PC-9 (cell line): ENCODE results near the gene HSP90AB1. TPM values are rescaled to one million over a fixed set of nuclear protein-coding genes. Genes with fewer than 3 reads are reported as not detected.

Experiments
- BruUV-seq: library from RNA; stranded (reverse); fragments of 400-500 nt; replicated peaks from 2 replicates; lab custom pipeline; 2021; lab: Mats Ljungman, UMichigan
- CTCF ChIA-PET: fragments of 300-600 bp; sonication (Branson Sonifier 250); formaldehyde crosslinking; loops from one replicate; lab custom pipeline; 2022; ENCODE audit warnings: antibody characterized with exemption; lab: Charles Lee
- POLR2A ChIA-PET: fragments of 300-600 bp; sonication (Branson Sonifier 250); formaldehyde crosslinking; loops from one replicate; lab custom pipeline; 2022; ENCODE audit warnings: antibody characterized with exemption; ENCODE audit not compliant: unreplicated experiment; lab: Charles Lee
- DNase-seq, 2 experiments: peaks; one replicate each; pipeline versions ENCODE4 v3.0.0 to v3.0.0-alpha.2; 2015 to 2022; ENCODE audit warnings: mixed read lengths in 1 of 2
- H2AFZ ChIP-seq: fragments of 200-600 bp; sonication (generic); 2 replicates; pipeline ENCODE4 v1.8.1; 2017; ENCODE audit warnings: antibody characterized with exemption
- H3F3A ChIP-seq: fragments of 200-600 bp; sonication (generic); 2 replicates; pipeline ENCODE4 v1.8.1; 2017; ENCODE audit warnings: antibody characterized with exemption, mild to moderate bottlenecking, low read depth; ENCODE audit not compliant: insufficient read depth
- H3K27ac ChIP-seq: fragments of 200-600 bp; sonication (generic); 2 replicates; pipeline ENCODE4 v1.6.1; 2016; ENCODE audit warnings: mixed run types
- H3K27me3 ChIP-seq: fragments of 200-600 bp; sonication (generic); 2 replicates; pipeline ENCODE4 v1.6.1; 2016; ENCODE audit warnings: low read depth, mixed run types; ENCODE audit not compliant: insufficient read depth
- H3K36me3 ChIP-seq: fragments of 200-600 bp; sonication (generic); 2 replicates; pipeline ENCODE4 v1.6.1; 2016; ENCODE audit warnings: low read depth, mixed run types
- H3K4me1 ChIP-seq: fragments of 200-600 bp; sonication (generic); replicated peaks from 2 replicates; pipeline ENCODE4 v1.6.1; 2016; ENCODE audit warnings: mixed run types; ENCODE audit not compliant: insufficient read depth
- H3K4me2 ChIP-seq: fragments of 200-600 bp; sonication (generic); 2 replicates; pipeline ENCODE4 v1.6.1; 2017; ENCODE audit warnings: mixed run types
- H3K4me3 ChIP-seq: fragments of 200-600 bp; sonication (generic); 2 replicates; pipeline ENCODE4 v1.6.1; 2016; ENCODE audit warnings: mixed run types
- H3K79me2 ChIP-seq: fragments of 200-600 bp; sonication (generic); 2 replicates; pipeline ENCODE4 v1.6.1; 2017; ENCODE audit warnings: low read depth, mixed run types
- H3K9me2 ChIP-seq: fragments of 200-600 bp; sonication (generic); 2 replicates; pipeline ENCODE4 v1.8.1; 2017; ENCODE audit warnings: mild to moderate bottlenecking; ENCODE audit not compliant: insufficient read depth
- H3K9me3 ChIP-seq: fragments of 200-600 bp; sonication (generic); 2 replicates; pipeline ENCODE4 v1.8.1; 2016; ENCODE audit warnings: low read depth; ENCODE audit not compliant: insufficient read depth
- H4K20me1 ChIP-seq: fragments of 200-600 bp; sonication (generic); 2 replicates; pipeline ENCODE4 v1.8.1; 2017; ENCODE audit not compliant: insufficient read depth
- EZH2 ChIP-seq: fragments of 200-600 bp; sonication (generic); IDR thresholded peaks from 2 replicates; pipeline ENCODE4 v1.8.0; 2017; ENCODE audit warnings: antibody characterized with exemption, low read depth
- intact Hi-C: fragments of 100-400 bp; cut with micrococcal nuclease; formaldehyde crosslinking; loops from one replicate; pipeline ENCODE4 v1.10.0; 2022; ENCODE audit not compliant: unreplicated experiment
- total RNA-seq: library from RNA; stranded (reverse); gene quantifications from 2 replicates; pipeline ENCODE4 v1.2.3, GENCODE V29; 2021
- TF ChIP-seq, protein P1 (sequence below): fragments of 200-600 bp; sonication (generic); conservative IDR thresholded peaks from 2 replicates; pipeline ENCODE4 v1.6.1; 2017; ENCODE audit warnings: mixed run types, antibody characterized with exemption, mild to moderate bottlenecking, moderate library complexity

Gene HSP90AB1
- total RNA-seq, 1 experiment from 2014 or later: 1,136 TPM

DNA sequence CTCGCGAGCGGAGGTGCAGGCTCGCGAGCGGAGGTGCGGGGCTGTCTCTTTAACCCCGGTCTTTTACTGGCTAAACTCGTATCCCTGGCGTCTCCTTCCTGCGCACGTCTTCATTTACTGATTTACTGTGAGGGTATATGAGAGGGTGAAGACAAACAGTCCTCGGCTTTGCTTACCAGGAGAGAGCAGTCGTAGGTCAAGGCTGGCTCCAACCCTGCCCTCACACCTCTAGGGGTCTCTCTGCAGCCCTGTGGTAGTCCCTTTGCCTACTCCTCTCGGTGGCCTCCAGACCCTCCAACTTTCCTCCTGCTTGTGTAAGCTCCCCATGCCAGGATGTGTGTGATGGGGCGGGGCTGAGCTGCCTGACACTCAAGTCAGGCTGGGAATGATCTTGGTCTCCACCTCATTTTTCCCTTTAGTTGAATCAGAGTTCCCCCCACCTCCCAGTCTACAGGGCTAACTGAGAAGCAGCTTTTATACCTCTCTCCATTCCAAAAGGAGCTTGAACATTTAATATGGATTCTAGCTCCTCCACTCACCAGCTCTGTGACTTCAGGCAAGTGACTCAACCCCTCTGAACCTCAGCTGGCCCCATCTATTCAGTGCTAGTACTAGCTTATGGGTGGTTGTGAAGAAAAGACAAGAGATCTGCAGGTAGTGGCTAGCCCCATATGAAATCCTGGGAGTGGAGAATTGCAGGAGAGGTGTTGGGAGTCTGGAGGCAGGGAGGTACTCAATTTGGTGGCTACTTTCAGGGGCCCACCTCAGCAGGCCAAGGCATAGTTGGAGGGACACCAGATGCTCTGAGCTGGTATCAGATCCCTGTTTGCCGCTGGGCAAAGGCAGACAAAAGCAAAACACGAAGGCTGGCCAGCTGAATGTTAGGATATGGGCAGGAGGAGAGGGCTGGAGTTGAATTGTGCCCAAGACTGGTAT lies 22.6 kb upstream of the HSP90AB1 start:
- TSS peak; percentile 25 for BruUV-seq
- ChIA-PET CTCF (interaction anchor here (0.6 to 2.1 kb wide), 5 partner anchors 10 to 406 kb away, joined by 3 to 10 read pairs (median 4); no protein-coding TSS in a partner anchor), POLR2A (interaction anchor here (0.7 kb wide), 1 partner anchor 208 kb away, joined by 6 read pairs; no protein-coding TSS in a partner anchor)
- H3K4me1 ChIP-seq: peaks cover 21% of the 10 kb centered on the region
- H3K9me2 ChIP-seq: no peaks in the 10 kb centered on the region
- H3K9me3 ChIP-seq: no peaks in the 10 kb centered on the region
- no peak for DNase-seq
- peaks cover 17% of the 10 kb centered on the region for H3K79me2 ChIP-seq
- peaks cover 3% of the 10 kb centered on the region; the same call in 1 of the 2 replicates for H4K20me1 ChIP-seq
- peak overlapping the region; percentile 57 for H3K4me3 ChIP-seq
- no peaks in the 10 kb centered on the region for H3K36me3 ChIP-seq
- peak overlapping the region; percentile 87 for H3K4me2 ChIP-seq
- peak overlapping the region; percentile 75 for H2AFZ ChIP-seq
- intact Hi-C loops: loop anchor here (1.0 kb wide), 1 partner anchor 10 kb away; no protein-coding TSS in a partner anchor
- no peak overlapping the region for H3K27ac ChIP-seq
- H3K27me3 ChIP-seq: no peaks in the 10 kb centered on the region
- peaks cover 19% of the 10 kb centered on the region; the same call in 1 of the 2 replicates for H3F3A ChIP-seq
- no peak for TF ChIP-seq EZH2
- TF ChIP-seq, protein P1, sequence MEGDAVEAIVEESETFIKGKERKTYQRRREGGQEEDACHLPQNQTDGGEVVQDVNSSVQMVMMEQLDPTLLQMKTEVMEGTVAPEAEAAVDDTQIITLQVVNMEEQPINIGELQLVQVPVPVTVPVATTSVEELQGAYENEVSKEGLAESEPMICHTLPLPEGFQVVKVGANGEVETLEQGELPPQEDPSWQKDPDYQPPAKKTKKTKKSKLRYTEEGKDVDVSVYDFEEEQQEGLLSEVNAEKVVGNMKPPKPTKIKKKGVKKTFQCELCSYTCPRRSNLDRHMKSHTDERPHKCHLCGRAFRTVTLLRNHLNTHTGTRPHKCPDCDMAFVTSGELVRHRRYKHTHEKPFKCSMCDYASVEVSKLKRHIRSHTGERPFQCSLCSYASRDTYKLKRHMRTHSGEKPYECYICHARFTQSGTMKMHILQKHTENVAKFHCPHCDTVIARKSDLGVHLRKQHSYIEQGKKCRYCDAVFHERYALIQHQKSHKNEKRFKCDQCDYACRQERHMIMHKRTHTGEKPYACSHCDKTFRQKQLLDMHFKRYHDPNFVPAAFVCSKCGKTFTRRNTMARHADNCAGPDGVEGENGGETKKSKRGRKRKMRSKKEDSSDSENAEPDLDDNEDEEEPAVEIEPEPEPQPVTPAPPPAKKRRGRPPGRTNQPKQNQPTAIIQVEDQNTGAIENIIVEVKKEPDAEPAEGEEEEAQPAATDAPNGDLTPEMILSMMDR: 0 out of 2 replicates have a peak, but pooled peaks have one; percentile 20

DNA sequence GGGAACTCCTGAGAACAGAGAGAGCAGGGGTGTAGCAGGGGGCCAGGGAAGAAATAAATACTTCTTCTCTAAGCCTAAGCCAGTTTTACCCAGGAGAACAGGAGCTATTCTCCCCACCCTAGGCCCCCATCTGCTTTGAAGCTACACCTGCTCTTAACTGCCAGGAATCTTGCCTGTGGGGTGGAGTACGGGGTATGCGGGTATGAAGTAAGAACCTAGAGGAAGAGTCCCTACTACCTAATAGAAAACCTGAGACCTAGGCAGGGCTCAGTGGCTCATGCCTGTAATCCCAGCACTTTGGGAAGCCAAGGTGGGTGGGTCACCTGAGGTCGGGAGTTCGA lies 22.0 kb upstream of the HSP90AB1 start:
- intact Hi-C loops: loop anchor here (1.0 kb wide), 1 partner anchor 9 kb away; no protein-coding TSS in a partner anchor
- peak overlapping the region; percentile 87 for H3K4me2 ChIP-seq
- no peak for DNase-seq

More for the DNA sequence above, 22.0 kb upstream of the HSP90AB1 start:
- CTCF ChIA-PET: interaction anchor here (0.9 to 2.1 kb wide), 2 partner anchors 10 to 11 kb away, joined by 3 to 6 read pairs; no protein-coding TSS in a partner anchor
- no TSS peak for BruUV-seq
- H3K9me2 ChIP-seq: no peaks in the 10 kb centered on the region
- no peak overlapping the region for H2AFZ ChIP-seq
- TF ChIP-seq, protein P1: no peak
- no peak for TF ChIP-seq EZH2
- POLR2A ChIA-PET: no interaction called here
- H3K27ac ChIP-seq: no peak overlapping the region
- H3K4me3 ChIP-seq: no peak overlapping the region
- H3K27me3 ChIP-seq: no peaks in the 10 kb centered on the region
- H4K20me1 ChIP-seq: peaks cover 3% of the 10 kb centered on the region; the same call in 1 of the 2 replicates
- H3K36me3 ChIP-seq: no peaks in the 10 kb centered on the region
- peaks cover 15% of the 10 kb centered on the region for H3K79me2 ChIP-seq
- peaks cover 21% of the 10 kb centered on the region for H3K4me1 ChIP-seq
- peaks cover 19% of the 10 kb centered on the region; the same call in 1 of the 2 replicates for H3F3A ChIP-seq
- no peaks in the 10 kb centered on the region for H3K9me3 ChIP-seq
